Liver (tissue), 3 donors: ENCODE results near the gene UGT1A6.

ENCODE experiments used
- CTCF ChIP-seq: fragments of 150-350 bp; IDR thresholded peaks from 2 replicates; pipeline ENCODE4 v1.5.1; 2017; ENCODE audit warnings: improper control_type of control experiment, low read depth, low read length; ENCODE audit not compliant: missing input control
- GABPA ChIP-seq, 2 donors: IDR thresholded peaks in 1 of 2; conservative IDR thresholded peaks in 1 of 2; 2 replicates each; pipeline ENCODE4 v1.6.1; 2016; ENCODE audit warnings: antibody characterized with exemption in 2 of 2, mild to moderate bottlenecking in 1 of 2, moderate library complexity in 1 of 2
- MAX ChIP-seq: IDR thresholded peaks from 2 replicates; pipeline ENCODE4 v1.6.1; 2016; ENCODE audit warnings: antibody characterized with exemption
- RAD21 ChIP-seq, 2 donors: IDR thresholded peaks; 2 replicates each; pipeline ENCODE4 v1.6.1; 2016; ENCODE audit warnings: antibody characterized with exemption in 2 of 2, mild to moderate bottlenecking in 2 of 2
- REST ChIP-seq: IDR thresholded peaks from 2 replicates; pipeline ENCODE4 v1.6.1; 2016; ENCODE audit warnings: antibody characterized with exemption, mild to moderate bottlenecking
- RXRA ChIP-seq, 2 donors: IDR thresholded peaks; 2 replicates each; pipeline ENCODE4 v1.6.1; 2017 to 2018; ENCODE audit warnings: antibody characterized with exemption in 2 of 2, mild to moderate bottlenecking in 1 of 2
- TAF1 ChIP-seq: conservative IDR thresholded peaks from 2 replicates; pipeline ENCODE4 v1.6.1; 2016; ENCODE audit warnings: antibody characterized with exemption, mild to moderate bottlenecking
- YY1 ChIP-seq: IDR thresholded peaks from 2 replicates; pipeline ENCODE4 v1.6.1; 2016; ENCODE audit warnings: antibody characterized with exemption, mild to moderate bottlenecking
- donor health status: healthy.
- donor health status: healthy.

- TF ChIP-seq YY1 (no peak), REST (no peak), CTCF (no peak), GABPA (IDR thresholded peaks at IDR 0.05 in 1 of 2, conservative IDR thresholded peaks at IDR 0.05 in 1 of 2) (no peak), RAD21 (IDR thresholded peaks at IDR 0.05) (no peak), RXRA (IDR thresholded peaks at IDR 0.05) (no peak), TAF1 (no peak), MAX (no peak)
Observed at GRCh38 chr2:233686928-233687327, 5.8 kb upstream of the UGT1A6 start.
